Measurements from ENCODE around the gene MARK4.
A peak's percentile ranks its signal among the peaks of the same experiment; 100 is the strongest.

The MARK4 gene

GRCh38 chr19:45275370-45275971 is 24.4 kb downstream of the MARK4 start:
- no peak for DNase-seq

GRCh38 chr19:45276284-45276687 is 25.2 kb downstream of the MARK4 start:
- no peak for DNase-seq

GRCh38 chr19:45278087-45278486 is 27.0 kb downstream of the MARK4 start:
- no peak for DNase-seq

GRCh38 chr19:45279587-45280192 is 28.6 kb downstream of the MARK4 start:
- DNase-seq: no peak

GRCh38 chr19:45280471-45280961 is 29.4 kb downstream of the MARK4 start:
- DNase-seq: peak; percentile 15

GRCh38 chr19:45283443-45284033 is 32.5 kb downstream of the MARK4 start:
- DNase-seq: peak; percentile 79

GRCh38 chr19:45290381-45290931 is 39.4 kb downstream of the MARK4 start:
- DNase-seq: no peak

GRCh38 chr19:45291834-45292233 is 40.8 kb downstream of the MARK4 start:
- DNase-seq: no peak

- DNase-seq: no peak
Observed at GRCh38 chr19:45293682-45294081, 42.6 kb downstream of the MARK4 start.

- no peak for DNase-seq
Observed at GRCh38 chr19:45294291-45295029, 43.4 kb downstream of the MARK4 start.

GRCh38 chr19:45295873-45296272 is 44.8 kb downstream of the MARK4 start:
- no peak for DNase-seq

- peak; percentile 78 for DNase-seq
Observed at GRCh38 chr19:45296355-45296754, 45.3 kb downstream of the MARK4 start.

GRCh38 chr19:45297674-45298073 is 46.6 kb downstream of the MARK4 start:
- no peak for DNase-seq

GRCh38 chr19:45298264-45298663 is 47.2 kb downstream of the MARK4 start:
- DNase-seq: no peak

GRCh38 chr19:45299719-45300118 is 48.6 kb downstream of the MARK4 start:
- no peak for DNase-seq

GRCh38 chr19:45302416-45302815 is 51.3 kb downstream of the MARK4 start:
- DNase-seq: no peak

GRCh38 chr19:45303269-45304060 is 52.4 kb downstream of the MARK4 start:
- DNase-seq: no peak

GRCh38 chr19:45304141-45304926 is 53.3 kb downstream of the MARK4 start:
- DNase-seq: no peak

- no peak for DNase-seq
Observed at GRCh38 chr19:45305007-45305406, 53.9 kb downstream of the MARK4 start.

- DNase-seq: no peak
Observed at GRCh38 chr19:45305421-45305820, 54.4 kb downstream of the MARK4 start.

- no peak for DNase-seq
Observed at GRCh38 chr19:45306040-45306439, 55.0 kb downstream of the MARK4 start.
